ENCODE measurements around the gene USP6. TPM values are rescaled to one million over a fixed set of nuclear protein-coding genes. Genes with fewer than 3 reads are reported as not detected.
"Not testable (repeated sequence)": the region's sequence is repeated elsewhere in the genome, so short reads cannot be mapped to it uniquely, and the experiment has no call there.

The USP6 gene
- total RNA-seq, 2 experiments from 2014 or later, result 0.08 to 0.10 TPM

- Mint-ChIP-seq H3K4me1 (no peaks in the 10 kb centered on the region), H3K9me3 (no peaks in the 10 kb centered on the region), H3K27ac (no peak overlapping the region), H3K36me3 (ENCODE audit: low read depth) (no peaks in the 10 kb centered on the region), H3K27me3 (peaks cover 9% of the 10 kb centered on the region), H3K4me3 (no peak overlapping the region)
- POLR2A ChIA-PET, result no interaction called here
- DNase-seq, result no peak
- CTCF ChIA-PET, result no interaction called here
Measured at GRCh38 chr17:5164436-5164835, 48.6 kb downstream of the USP6 start.

- H3K4me1 Mint-ChIP-seq; H3K27me3 Mint-ChIP-seq; POLR2A ChIA-PET; H3K9me3 Mint-ChIP-seq; H3K27ac Mint-ChIP-seq; DNase-seq; H3K36me3 Mint-ChIP-seq (ENCODE audit: low read depth); H3K4me3 Mint-ChIP-seq; CTCF ChIA-PET: not testable (repeated sequence)
Measured at GRCh38 chr17:5165791-5166564, 50.1 kb downstream of the USP6 start.

DNA sequence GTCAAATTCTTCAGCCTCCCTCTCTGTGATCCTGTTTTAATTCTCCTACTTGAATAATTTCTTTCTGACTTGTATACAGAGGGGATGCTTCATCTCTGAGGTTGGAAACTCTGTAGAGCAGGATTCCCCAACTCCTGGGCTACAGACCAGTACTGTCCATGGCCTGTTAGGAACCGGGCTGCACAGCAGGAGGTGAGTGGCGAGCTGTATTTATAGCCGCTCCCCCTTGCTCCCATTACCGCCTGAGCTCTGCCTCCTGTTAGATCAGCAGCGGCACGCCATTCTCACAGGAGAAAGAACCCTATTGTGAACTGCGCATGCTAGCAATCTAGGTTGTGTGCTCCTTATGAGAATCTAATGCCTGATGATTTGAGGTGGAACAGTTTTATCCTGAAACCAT, 59.2 kb downstream of the USP6 start:
- H3K27me3 Mint-ChIP-seq, POLR2A ChIA-PET, H3K27ac Mint-ChIP-seq, H3K4me3 Mint-ChIP-seq, DNase-seq, H3K4me1 Mint-ChIP-seq: not testable (repeated sequence)
- CTCF ChIA-PET, result interaction anchor here (0.6 kb wide), 1 partner anchor 58 kb away, joined by 3 read pairs; no protein-coding TSS in a partner anchor
- peaks cover 32% of the 10 kb centered on the region for H3K36me3 Mint-ChIP-seq (ENCODE audit: low read depth)
- H3K9me3 Mint-ChIP-seq, result peaks cover 34% of the 10 kb centered on the region

DNA sequence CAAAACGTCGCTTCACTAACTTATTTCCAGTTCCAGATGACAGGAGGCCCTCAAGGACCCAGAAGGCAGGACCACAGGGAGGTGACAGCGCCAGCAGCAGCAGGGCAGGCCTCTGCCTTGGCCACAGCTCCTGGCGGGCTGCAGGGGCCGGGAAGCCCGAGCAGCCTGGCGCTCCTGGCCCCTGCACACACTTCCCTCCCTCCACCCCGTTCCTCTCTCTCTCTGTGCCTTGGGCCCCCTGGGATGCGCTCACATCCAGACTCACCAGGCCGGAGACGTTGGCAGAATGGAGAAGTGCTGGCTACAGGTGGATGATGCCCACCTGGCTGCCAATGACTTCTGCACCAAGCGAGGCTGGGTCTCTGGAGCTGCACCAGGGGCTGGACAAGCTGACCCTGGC, 63.2 kb downstream of the USP6 start:
- Mint-ChIP-seq H3K4me3 (no peak overlapping the region), H3K27me3 (no peaks in the 10 kb centered on the region), H3K4me1 (no peaks in the 10 kb centered on the region), H3K27ac (no peak overlapping the region), H3K9me3 (peaks cover 52% of the 10 kb centered on the region), H3K36me3 (ENCODE audit: low read depth) (peaks cover 66% of the 10 kb centered on the region)
- DNase-seq, result no peak
- ChIA-PET CTCF (no interaction called here), POLR2A (no interaction called here)

GRCh38 chr17:5181509-5182305, 65.9 kb downstream of the USP6 start:
- peaks cover 55% of the 10 kb centered on the region for H3K9me3 Mint-ChIP-seq
- POLR2A ChIA-PET, result interaction anchor here (2.7 kb wide), 1 partner anchor 10 kb away, joined by 13 read pairs; the partner anchor contains the start of gene ZNF594
- H3K27me3 Mint-ChIP-seq, result no peaks in the 10 kb centered on the region
- H3K36me3 Mint-ChIP-seq (ENCODE audit: low read depth), result peaks cover 76% of the 10 kb centered on the region
- CTCF ChIA-PET, result interaction anchor here (2.0 kb wide), 1 partner anchor 10 kb away, joined by 7 read pairs; the partner anchor contains the start of gene ZNF594
- H3K4me1 Mint-ChIP-seq, result no peaks in the 10 kb centered on the region
- no peak overlapping the region for H3K27ac Mint-ChIP-seq
- DNase-seq, result no peak
- H3K4me3 Mint-ChIP-seq, result no peak overlapping the region

DNA sequence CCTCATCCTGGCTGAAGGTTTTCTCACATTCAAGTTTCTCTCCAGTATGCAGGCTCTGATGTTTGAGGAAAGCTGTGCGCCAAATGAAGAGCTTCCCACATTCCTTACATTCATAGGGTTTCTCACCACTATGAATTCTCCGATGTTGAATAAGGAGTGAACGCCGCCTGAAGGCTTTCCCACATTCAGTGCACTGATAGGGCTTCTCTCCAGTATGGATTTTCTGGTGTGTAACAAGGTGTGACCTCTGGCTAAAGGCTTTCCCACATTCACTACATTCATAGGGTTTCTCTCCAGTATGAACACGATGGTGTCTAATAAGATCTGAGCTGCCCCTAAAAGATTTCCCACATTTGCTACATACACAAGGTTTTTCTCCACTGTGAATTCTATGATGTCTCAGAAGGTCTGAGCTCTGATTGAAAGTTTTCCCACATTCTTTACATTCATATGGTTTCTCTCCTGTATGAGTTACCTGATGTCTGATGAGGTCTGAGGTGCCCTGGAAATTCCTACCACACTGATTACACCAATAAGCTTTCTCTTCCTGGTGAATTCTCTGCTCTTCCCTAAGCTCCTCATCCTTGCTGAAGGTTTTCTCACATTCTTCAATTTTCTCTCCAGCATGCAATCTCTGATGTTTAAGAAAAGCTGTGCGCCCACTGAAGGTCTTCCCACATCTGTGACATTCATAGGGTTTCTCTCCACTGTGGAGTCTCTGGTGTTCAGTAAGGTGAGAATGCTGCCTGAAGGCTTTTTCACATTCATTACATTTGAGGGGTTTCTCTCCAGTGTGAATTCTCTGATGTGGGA, 67.0 kb downstream of the USP6 start:
- ChIA-PET POLR2A (interaction anchor here (2.7 kb wide), 1 partner anchor 9 kb away, joined by 13 read pairs; the partner anchor contains the start of gene ZNF594), CTCF (interaction anchor here (2.0 kb wide), 1 partner anchor 9 kb away, joined by 7 read pairs; the partner anchor contains the start of gene ZNF594)
- H3K4me3 Mint-ChIP-seq, result no peak overlapping the region
- no peak overlapping the region for H3K27ac Mint-ChIP-seq
- peaks cover 79% of the 10 kb centered on the region for H3K36me3 Mint-ChIP-seq (ENCODE audit: low read depth)
- H3K4me1 Mint-ChIP-seq, result no peaks in the 10 kb centered on the region
- no peak for DNase-seq
- H3K9me3 Mint-ChIP-seq, result peaks cover 62% of the 10 kb centered on the region
- H3K27me3 Mint-ChIP-seq, result no peaks in the 10 kb centered on the region

DNA sequence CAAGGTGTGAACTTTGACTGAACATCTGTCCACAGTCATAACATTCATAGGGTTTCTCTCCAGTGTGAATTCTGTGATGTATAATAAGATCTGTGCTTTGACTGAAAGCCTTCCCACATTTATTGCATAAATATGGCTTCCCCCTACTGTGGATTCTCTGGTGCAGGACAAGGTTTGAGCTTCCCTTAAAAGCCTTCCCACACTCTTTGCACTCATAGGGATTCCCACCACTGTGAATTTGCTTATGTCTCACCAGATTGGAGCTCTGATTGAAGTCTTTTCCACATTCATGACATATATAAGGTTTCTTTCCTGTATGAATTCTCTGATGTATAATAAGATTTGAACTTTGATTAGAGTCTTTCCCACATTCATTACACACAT, 67.6 kb downstream of the USP6 start:
- Mint-ChIP-seq H3K4me3 (no peak overlapping the region), H3K27me3 (no peaks in the 10 kb centered on the region), H3K36me3 (ENCODE audit: low read depth) (peaks cover 85% of the 10 kb centered on the region), H3K9me3 (peaks cover 68% of the 10 kb centered on the region), H3K27ac (no peak overlapping the region), H3K4me1 (peaks cover 1% of the 10 kb centered on the region)
- ChIA-PET POLR2A (interaction anchor here (1.5 to 2.7 kb wide), 2 partner anchors 8 to 72 kb away, joined by 3 to 13 read pairs; partner anchors contain the start of gene ZNF594), CTCF (interaction anchor here (2.0 kb wide), 1 partner anchor 8 kb away, joined by 7 read pairs; the partner anchor contains the start of gene ZNF594)
- DNase-seq, result no peak

DNA sequence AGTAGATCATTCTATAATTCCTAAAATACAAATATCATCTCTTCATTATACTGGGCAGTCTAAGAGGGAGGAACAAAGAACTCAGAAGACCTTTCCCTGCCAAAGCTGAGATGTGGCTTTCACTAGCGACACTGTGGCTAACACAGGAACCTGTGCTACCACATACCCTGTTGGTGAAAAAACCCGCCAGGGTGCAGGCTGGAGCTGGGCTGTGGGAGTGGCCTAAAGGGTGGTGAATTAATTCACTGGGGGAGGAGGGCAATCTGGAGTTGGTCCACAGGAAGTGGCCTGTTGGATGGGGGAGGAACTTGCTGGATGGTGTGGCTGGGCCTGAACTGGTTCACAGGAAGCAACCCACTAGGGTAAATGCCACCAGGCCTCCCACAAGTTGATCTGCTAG, 68.5 kb downstream of the USP6 start:
- peak; percentile 17 for DNase-seq
- Mint-ChIP-seq H3K4me1 (peaks cover 2% of the 10 kb centered on the region), H3K9me3 (peaks cover 66% of the 10 kb centered on the region), H3K4me3 (no peak overlapping the region), H3K27me3 (no peaks in the 10 kb centered on the region), H3K36me3 (ENCODE audit: low read depth) (peaks cover 82% of the 10 kb centered on the region), H3K27ac (no peak overlapping the region)
- CTCF ChIA-PET, result no interaction called here
- POLR2A ChIA-PET, result interaction anchor here (1.5 kb wide), 1 partner anchor 73 kb away, joined by 3 read pairs; no protein-coding TSS in a partner anchor

DNA sequence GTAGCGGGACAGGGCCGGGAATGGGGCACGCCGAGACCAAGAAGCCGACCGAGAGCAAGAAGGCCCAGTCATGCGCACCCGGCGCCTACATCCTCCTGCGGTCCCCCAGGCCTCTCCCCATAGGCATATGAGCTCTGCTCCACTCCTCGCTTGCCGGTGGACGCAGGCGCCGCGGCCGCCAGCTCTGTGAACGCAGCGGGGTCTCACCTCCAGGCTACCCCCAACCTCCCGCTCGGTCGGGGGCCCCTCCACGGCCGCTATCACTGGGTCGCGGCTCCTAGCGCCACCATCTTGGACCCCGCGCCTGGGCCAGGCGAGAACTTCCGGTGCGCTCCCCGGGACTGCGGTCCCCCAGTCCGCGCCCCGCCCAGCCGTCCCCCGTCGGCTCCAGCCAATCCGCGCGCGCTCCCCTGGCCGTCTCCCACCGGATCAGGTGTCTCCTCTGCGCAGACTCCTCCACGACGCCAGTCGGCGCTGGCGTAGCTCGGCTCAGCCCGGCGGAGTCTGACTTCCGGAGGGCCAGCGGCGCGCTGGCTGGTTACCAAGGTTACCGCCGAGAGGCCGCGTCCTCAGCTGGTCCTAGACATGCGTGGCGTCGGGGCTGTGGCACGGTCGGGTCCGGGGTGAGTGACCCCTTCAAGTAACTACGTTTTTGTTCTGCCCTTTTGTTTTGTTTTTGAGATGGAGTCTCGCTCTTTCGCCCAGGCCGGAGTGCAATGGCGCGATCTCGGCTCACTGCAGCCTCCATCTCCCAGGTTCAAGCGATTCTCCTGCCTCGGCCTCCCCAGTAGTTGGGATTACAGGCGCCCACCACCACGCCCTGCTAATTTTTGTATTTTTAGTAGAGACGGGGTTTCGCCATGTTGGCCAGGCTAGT, 75.9 kb downstream of the USP6 start, which contains the start of gene ZNF594:
ZNF594 (minus strand) TSS at position 328 of the 877 bp plus-strand sequence. CDS start 7,612 bp downstream, outside the sequence.
- DNase-seq, result peak; percentile 97
- peak within 1 kb of the TSS; percentile 87 for H3K27ac Mint-ChIP-seq
- CTCF ChIA-PET, result interaction anchor here (0.6 to 2.0 kb wide), 11 partner anchors 9 to 295 kb away, joined by 3 to 7 read pairs (median 4); partner anchors contain the start of genes C1QBP, DERL2, MIS12 and ZFP3
- H3K9me3 Mint-ChIP-seq, result peaks cover 26% of the 10 kb centered on the region
- peaks cover 33% of the 10 kb centered on the region for H3K4me1 Mint-ChIP-seq
- POLR2A ChIA-PET, result interaction anchor here (0.5 to 2.6 kb wide), 12 partner anchors 10 to 276 kb away, joined by 3 to 14 read pairs (median 6); partner anchors contain the start of genes DHX33, NUP88, RABEP1 and RPAIN
- peak within 1 kb of the TSS; percentile 93 for H3K4me3 Mint-ChIP-seq
- no peaks in the 10 kb centered on the region for H3K27me3 Mint-ChIP-seq
- peaks cover 38% of the 10 kb centered on the region for H3K36me3 Mint-ChIP-seq (ENCODE audit: low read depth)

- DNase-seq, result no peak
- H3K4me3 Mint-ChIP-seq, result no peak overlapping the region
- CTCF ChIA-PET, result interaction anchor here (0.8 kb wide), 1 partner anchor 81 kb away, joined by 3 read pairs; no protein-coding TSS in a partner anchor
- peaks cover 12% of the 10 kb centered on the region for H3K9me3 Mint-ChIP-seq
- H3K4me1 Mint-ChIP-seq, result peaks cover 32% of the 10 kb centered on the region
- POLR2A ChIA-PET, result interaction anchor here (0.6 to 0.7 kb wide), 2 partner anchors 26 to 48 kb away, joined by 3 read pairs; no protein-coding TSS in a partner anchor
- no peak overlapping the region for H3K27ac Mint-ChIP-seq
- peaks cover 21% of the 10 kb centered on the region for H3K36me3 Mint-ChIP-seq (ENCODE audit: low read depth)
- no peaks in the 10 kb centered on the region for H3K27me3 Mint-ChIP-seq
Measured at GRCh38 chr17:5194346-5194745, 78.5 kb downstream of the USP6 start.

DNA sequence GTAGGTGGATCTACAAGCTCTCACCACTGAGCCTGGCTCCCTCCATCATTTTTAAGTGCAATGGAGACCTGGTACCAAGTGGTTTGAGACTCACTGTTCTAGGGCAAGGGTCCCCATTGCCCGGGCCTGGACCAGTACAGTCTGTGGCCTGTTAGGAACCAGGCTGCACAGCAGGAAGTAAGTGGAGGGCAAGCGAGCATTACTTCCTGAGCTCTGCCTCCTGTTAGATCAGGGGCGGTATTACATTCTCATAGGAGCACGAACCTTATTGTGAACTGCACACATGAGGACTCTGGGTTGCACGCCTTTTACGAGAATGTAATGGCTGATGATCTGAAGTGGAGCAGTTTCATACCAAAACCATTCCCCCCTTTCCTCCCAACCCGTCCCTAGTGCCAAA, 82.6 kb downstream of the USP6 start:
- peaks cover 1% of the 10 kb centered on the region for H3K4me1 Mint-ChIP-seq
- H3K4me3 Mint-ChIP-seq, result no peak overlapping the region
- no peaks in the 10 kb centered on the region for H3K36me3 Mint-ChIP-seq (ENCODE audit: low read depth)
- no peaks in the 10 kb centered on the region for H3K27me3 Mint-ChIP-seq
- CTCF ChIA-PET, result interaction anchor here (0.9 kb wide), 1 partner anchor 40 kb away, joined by 3 read pairs; no protein-coding TSS in a partner anchor
- H3K27ac Mint-ChIP-seq, result no peak overlapping the region
- POLR2A ChIA-PET, result interaction anchor here (0.7 to 1.0 kb wide), 2 partner anchors 83 to 208 kb away, joined by 3 read pairs; no protein-coding TSS in a partner anchor
- no peak for DNase-seq
- peaks cover 2% of the 10 kb centered on the region for H3K9me3 Mint-ChIP-seq

Data from activated CD4-positive, alpha-beta memory T cell treated with anti-CD3 and anti-CD28 coated beads, Interleukin-2, amount 10 ng/mL, durations not matched to agents 7 days and 5 days (primary cell).